Urothelium cell line (cell line): Measurements from ENCODE around the gene TJP3.
"Not testable (repeated sequence)": the region's sequence is repeated elsewhere in the genome, so short reads cannot be mapped to it uniquely, and the experiment has no call there.

ENCODE experiments used
- DNase-seq: peaks from one replicate; pipeline ENCODE4 v3.0.0; 2011; ENCODE audit warnings: low spot score, mixed read lengths
- FAIRE-seq: peaks from 2 replicates; lab custom pipeline; 2011; peaks lifted over from hg19 to GRCh38; lab: Jason Lieb, UNC

TJP3 gene

DNA sequence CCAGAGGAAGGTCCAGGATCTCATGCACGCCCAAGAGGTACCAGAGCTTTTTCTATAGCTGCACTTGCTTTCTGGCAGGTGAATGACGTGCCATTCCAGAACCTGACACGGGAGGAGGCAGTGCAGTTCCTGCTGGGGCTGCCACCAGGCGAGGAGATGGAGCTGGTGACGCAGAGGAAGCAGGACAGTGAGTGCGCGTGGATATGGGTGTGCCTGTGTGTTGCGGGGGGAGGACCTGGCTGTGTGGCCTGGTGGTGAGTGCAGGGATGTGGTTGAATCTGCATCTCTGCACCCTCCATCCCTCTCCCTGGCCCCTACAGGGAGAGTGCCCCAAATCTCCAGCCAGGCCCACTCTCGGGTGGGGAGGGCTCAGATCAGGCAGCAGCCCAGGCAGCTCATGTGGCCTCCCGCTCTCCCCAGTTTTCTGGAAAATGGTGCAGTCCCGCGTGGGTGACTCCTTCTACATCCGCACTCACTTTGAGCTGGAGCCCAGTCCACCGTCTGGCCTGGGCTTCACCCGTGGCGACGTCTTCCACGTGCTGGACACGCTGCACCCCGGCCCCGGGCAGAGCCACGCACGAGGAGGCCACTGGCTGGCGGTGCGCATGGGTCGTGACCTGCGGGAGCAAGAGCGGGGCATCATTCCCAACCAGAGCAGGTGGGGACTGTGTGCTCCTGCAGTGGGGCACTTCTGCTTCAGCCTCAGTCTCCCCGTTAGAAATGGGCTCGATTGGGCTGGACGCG, 30.5 kb downstream of the TJP3 start:
- FAIRE-seq, result no peak
- no peak for DNase-seq

DNA sequence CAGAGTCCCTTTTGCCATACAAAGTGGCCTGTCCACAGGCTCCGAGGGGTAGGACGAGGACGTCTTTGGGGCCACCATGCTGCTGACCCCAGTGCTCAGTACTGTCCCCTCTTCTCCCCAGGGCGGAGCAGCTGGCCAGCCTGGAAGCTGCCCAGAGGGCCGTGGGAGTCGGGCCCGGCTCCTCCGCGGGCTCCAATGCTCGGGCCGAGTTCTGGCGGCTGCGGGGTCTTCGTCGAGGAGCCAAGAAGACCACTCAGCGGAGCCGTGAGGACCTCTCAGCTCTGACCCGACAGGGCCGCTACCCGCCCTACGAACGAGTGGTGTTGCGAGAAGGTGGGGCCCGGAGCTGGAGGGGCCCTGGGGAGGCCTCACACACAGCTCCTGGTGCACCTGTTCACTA, 32.2 kb downstream of the TJP3 start:
- FAIRE-seq, result no peak
- DNase-seq, result no peak

DNA sequence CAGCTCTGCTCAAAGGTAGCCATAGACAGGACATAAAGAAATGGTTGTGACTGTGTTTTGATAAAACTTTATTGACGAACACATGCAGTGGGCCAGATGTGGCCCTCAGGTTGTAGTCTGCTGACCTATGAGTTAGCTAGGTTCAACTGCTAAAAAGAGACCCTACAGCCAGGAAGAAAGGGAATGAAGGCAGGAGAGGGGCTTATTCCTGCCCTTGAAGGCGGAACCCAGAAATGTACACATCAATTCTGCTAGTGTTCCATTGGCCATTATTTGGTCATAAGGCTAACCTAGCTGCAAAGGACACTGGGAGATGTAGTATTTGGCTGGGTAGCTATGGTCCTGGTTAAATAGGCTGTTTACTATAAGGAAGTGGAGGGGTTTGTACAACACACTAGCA, 35.3 kb downstream of the TJP3 start:
- DNase-seq (no peak), FAIRE-seq (no peak)

DNA sequence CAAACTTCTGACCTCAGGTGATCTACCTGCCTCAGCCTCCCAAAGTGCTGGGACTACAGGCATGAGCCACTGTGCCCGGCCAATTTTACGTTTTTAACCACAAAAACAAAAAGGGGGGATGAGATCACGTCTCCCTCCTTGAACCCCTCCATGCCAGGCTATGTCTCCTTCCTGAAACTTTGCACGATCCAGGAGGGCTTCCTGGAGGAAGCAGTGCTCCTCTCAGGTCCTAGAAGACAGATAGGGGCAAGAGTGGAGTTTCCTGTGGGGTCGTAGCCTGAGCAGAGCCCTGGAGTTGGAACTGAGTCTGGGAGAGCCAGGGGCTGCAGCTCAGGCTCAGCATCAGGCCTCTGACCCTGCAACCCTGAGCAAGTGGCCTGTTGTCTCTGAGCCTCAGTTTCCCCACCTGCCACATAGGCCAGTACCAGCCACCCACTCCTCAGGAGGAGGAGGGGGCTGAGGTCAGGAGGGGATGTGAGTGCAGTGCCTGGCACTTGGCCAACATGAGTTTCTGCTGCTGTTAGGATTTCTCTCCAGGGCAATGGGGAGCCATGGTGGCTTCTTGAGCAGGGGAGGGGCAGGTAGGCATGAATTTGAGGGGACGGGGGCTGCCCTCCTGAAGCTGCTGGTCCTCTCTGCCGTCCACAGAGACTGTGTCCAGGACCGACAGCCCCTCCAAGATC, 37.3 kb downstream of the TJP3 start:
- DNase-seq (no peak), FAIRE-seq (no peak)

DNA sequence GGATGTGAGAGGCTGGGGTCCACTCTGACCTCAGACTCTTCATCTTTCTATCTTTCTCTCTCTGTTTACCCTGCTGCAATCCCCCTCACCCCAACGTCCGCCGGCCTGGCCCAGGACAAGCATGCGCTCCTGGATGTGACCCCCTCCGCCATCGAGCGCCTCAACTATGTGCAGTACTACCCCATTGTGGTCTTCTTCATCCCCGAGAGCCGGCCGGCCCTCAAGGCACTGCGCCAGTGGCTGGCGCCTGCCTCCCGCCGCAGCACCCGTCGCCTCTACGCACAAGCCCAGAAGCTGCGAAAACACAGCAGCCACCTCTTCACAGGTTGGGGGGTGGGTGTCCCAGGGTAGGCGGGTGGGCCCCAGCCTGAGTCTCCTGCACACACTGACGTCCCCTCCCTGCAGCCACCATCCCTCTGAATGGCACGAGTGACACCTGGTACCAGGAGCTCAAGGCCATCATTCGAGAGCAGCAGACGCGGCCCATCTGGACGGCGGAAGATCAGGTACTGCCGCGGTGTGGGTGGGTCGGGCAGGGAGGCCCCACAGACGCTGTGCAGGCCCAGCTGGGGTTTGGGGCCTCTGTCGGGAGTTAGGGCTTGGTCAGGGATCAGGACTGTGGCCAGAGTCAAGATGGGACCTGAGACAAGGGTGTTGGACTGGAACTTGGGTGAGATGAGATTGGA, 38.3 kb downstream of the TJP3 start:
- DNase-seq, result no peak

DNA sequence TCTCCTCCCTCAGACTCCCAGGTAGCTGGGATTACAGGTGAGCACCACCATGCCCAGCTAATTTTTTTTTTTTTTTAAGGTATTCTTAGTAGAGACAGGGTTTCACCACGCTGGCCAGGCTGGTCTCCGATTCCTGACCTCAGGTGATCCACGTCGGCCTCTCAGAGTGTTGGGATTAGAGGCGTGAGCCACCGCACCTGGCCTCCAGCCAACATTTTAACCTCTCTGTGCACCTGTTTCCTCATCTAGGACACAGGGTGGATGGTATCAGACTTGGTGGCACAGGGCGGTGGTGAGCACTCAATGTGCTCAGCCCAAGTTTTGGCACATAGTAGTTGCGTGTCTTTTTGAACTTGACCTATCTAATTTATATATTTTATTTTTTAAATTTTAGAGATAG, 40.8 kb downstream of the TJP3 start:
- FAIRE-seq (no peak), DNase-seq (no peak)

More for the DNA sequence above, 38.3 kb downstream of the TJP3 start:
- no peak for FAIRE-seq

DNA sequence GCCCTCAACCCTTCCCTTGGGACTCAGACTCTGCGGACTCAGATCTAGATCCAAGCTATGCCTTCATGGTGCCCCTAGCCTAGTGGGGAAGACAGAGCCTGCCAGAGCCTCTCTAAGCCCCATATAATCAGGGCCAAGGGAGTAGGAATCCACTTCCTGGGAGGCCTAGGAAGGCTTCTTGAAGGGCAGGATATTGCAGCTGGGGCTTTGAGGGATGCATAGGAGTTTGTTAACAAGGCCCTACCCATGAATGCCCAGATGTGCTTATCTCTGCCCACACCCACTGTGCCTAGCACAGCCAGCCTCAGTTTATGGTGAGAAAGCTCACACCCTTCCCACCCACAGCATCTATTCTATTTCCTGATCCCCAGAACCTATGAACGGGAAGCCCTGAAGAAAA, 42.0 kb downstream of the TJP3 start:
- no peak for DNase-seq

DNA sequence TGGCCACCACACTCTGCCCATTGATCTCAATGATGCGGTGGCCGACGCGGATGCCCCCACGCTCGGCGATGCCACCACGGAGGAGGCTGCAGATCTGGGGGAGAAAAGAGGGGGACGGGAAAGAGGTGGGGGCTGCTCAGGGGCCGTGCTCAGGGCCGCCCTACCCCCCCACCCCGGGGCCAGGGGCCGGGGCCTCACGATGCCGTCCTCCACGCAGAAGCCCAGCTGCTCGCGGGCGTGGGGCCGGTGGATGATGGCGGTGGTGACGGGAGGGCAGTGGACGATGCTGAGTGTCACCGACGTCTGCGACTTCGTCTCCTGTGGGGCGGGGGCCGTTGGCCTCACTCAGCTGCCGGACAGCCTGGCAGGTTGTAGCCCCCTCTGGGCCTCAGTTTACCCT, 43.1 kb downstream of the TJP3 start:
- DNase-seq, result no peak
- no peak for FAIRE-seq

More for the DNA sequence above, 42.0 kb downstream of the TJP3 start:
- no peak for FAIRE-seq

DNA sequence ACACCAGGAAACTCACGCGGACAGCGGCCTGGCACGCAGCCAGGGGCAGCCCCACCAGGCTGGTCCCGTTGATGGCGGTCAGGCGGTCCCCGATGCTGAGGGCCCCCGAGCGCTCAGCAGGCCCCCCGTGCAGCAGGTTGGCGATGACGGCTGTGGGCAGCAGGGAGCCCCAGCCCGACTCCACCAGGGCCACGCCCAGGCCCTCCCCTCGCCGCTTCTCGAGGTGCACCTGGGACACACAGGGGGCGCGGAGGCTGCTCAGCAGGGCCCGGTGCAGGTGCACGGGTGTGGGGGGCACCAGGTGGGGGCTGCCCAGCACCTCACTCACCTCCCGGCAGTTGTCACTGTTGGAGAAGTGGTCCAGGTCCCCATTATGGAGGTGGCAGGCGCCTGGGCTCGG, 44.3 kb downstream of the TJP3 start:
- FAIRE-seq, result no peak
- no peak for DNase-seq

DNA sequence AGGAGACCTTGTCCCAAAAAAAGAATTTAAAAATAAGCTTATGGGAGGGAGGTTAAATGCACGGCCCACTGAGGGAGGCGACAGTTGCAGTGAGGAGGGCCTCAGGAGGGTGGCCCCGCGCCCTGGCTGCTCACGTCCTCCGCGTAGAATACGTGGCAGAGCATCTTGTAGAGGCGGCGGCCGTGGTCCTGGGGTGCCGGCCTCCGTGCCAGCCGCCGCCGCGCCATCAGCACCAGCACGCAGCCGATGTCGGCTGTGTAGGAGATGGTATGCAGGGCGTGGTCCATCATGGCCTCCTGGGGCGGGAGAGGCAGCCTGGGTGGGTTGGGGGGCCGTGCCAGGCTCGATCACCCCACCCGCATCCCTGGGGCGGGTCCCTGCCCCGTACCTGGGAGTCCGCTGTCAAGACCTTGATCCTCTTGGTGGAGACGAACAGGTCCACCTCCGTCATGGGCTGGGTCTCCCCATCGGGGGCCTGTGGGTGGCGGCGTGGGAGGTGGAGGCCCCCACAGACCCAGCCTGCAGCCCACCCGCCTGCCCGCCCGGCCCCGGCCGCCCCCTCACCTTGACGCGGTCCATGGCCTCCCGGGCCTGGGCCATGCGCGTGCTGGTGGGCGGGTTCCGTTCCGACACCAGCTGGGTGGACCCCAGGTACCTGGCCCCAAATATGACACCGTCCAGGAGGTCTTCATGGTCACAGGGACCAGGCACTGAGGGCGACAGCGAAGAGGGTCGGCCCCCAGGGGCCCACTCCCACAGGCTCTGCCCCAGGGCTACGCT, 45.6 kb downstream of the TJP3 start:
- DNase-seq, result no peak
- FAIRE-seq, result no peak

DNA sequence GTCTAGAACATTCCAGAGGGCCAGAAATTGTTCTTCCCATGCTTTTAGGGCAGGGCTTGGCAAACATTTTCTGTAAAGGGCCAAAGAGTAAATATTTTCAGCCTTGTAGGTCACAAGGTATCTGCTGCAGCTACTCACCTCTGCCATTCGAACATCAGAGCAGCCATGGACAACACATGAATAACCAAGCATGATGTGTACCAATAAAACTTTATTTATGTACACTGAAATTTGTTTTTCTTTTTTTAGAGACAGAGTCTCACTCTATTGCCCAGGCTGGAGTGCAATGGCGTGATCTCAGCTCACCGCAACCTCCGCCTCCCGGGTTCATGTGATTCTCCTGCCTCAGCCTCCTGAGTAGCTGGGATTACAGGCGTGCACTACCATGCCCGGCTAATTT, 49.5 kb downstream of the TJP3 start:
- not testable (repeated sequence) for FAIRE-seq

DNA sequence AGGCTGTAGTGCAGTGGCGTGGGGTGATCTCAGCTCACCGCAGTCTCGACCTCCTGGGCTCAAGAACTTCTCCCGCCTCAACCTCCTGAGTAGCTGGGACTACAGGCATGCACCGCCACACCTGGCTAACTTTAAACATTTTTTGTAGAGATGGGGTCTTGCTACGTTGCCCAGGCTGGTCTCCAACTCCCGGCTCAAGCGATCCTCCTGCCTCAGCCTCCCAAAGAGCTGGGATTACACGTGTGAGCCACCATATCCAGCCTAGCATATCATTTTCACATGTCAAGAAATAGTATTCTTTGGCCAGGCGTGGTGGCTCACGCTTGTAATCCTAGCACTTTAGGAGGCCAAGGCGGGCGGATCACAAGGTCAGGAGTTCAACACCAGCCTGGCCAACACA, 50.1 kb downstream of the TJP3 start:
- DNase-seq, FAIRE-seq: not testable (repeated sequence)

More for the DNA sequence above, 49.5 kb downstream of the TJP3 start:
- DNase-seq, result not testable (repeated sequence)

DNA sequence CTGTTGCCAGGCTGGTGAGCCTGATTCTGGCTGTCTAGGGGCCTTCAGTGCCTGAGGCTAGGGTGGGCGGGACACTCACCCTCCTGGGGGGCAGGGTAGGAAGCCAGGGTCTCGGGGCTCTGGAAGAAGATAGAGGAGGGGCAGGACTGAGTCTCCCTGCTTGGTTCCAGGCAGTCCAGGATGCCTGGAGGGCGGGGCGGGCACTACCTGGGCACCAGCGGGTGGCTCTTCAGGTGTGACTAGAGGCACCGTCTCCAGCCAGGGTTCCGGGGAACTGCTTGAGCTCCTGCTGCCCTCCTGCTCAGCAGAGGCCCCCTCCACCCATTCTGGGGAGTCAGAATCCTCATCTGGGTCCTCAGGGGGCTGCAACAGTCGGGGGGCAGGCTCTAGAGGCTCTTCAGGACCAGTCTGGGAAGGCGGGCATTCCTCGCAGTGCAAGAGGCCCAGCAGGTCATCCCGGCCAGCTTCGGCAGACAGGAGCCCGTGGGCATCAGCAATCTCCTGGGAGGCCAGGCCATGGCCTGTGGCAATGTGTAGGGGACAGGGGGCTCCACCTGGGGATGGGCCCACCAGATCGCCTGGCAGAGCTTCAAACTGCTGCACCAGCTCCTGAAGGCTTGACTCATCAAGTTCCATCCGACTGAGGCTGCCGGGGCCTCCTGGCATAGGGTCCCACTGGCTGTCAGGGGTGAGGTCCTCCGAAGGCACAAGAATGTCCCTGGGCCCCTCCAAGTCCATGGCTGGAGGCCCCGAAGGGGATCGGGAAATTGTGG, 51.5 kb downstream of the TJP3 start:
- no peak for DNase-seq
- no peak for FAIRE-seq

DNA sequence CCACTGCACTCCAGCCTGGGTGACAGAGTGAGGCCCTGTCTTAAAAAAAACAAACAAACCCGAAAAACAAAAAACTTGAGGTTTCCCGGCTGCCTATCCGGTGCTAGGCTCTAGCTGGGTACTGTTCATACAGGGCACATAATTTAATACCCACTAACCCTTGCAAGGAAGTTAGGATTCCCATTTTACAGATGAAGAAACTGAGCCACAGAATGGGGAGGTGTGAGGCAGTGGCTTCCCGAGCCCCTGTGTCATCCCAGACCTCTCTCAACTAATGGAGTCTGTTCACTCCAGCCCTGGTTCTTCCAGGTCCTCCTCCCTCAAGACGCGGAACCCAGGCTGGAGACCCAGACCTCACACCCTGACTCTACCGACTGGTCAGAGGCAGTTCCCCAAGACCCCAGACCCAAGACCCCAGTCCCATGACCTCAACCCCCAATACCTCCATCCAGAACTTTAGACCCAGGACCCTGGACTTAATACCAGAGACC, 52.7 kb downstream of the TJP3 start:
- FAIRE-seq, result no peak
- no peak for DNase-seq

DNA sequence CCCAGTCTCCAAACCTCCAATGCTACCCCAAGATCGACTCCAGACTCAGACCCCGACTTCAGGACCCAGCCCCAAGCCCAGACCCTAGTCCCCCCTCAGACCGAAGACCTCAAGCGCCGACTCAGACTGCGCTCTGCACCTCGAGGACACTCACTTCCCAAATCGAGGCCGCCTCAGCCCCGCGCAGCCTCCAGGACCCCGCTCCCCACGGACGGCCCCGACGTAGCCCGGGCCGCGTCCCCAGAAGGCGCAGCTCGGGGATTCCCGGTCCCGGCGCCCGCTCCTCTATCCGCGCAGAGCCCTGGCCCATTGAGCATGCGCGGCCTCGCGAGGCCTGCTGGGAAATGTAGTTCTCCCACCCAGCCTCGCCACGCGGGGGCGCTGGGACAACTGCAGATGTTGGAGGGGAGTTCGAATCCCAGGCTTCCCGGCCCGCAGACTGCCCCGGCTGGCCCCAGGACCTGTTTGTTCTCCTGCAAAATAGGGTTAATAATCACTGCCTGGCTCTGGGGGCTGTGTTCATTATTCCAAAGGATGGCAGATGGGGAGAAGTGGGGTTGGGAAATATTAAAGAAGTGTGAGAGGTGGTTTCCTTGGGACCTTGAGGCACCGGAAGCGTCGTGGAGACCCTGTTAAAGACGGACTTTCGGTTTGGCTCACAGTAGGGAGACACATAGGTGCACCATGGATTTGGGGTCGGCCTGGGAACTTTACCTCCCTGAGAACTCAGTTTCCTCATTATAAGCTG, 53.4 kb downstream of the TJP3 start, which contains the start of gene APBA3:
APBA3 (minus strand) TSS at position 311 of the 748 bp plus-strand sequence. CDS start 1,428 bp downstream, outside the sequence.
- DNase-seq (peak; percentile 88), FAIRE-seq (no peak)

DNA sequence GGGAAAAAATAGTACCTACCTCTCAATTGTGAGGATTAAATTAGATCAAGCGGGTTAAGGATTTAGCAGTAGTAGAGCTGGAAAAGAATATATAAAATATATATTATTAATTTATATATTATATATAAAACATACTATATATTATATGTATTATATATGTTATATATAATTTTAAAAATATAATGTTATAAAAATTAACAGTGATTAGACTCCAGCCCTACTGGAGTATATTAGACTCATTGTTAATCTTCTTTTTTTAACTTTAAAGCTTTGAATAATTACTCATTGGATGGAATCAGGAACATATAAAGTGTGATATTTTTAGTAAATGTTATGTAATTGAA, 53.9 kb downstream of the TJP3 start:
- DNase-seq (no peak), FAIRE-seq (no peak)

DNA sequence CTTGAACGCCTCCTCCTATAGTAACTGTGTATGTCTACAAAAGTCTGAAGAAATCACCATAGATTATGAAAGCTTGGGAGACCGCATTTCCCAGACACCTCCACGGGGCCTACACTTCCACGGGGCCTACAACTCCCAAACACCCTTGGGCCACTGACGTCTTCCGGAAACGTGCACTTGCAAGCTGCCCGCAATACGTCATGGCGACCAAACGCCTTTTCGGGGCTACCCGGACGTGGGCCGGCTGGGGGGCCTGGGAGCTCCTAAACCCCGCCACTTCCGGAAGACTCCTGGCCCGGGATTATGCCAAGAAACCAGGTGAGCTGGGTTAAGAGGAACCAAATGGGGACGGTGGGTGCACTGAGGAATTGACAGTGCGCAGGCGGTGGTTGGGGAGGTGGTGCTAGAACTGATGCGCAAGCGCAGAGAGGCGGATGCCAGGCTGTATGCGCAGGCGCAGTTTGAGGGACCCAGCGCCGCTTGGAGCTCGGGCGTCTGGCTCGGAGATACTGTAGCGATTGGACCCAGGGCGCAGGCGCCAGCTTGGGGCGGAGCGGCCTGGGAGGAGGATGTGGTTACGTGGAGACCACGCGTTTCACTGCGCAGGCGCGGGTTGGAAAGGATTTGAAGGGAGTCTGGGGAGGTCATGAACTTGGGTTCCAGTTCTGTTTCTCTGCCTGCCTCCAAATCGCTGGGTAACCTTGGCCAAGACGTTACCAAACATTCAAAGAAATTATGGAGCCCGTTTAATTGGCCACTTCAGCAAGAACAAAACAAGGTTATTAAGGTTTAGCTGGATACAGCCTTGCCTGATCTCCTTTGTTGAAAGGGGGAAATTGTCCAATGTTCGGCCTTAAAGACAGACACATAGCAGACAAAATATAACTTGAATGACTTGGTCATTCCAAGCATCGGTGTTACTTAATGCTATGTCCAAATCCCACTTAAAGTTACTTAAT, 54.6 kb downstream of the TJP3 start, which contains the start of gene MRPL54:
MRPL54 (plus strand) TSS at position 182 of the 959 bp plus-strand sequence; CDS start at position 201, 19 bp downstream.
- FAIRE-seq (peak; percentile 56), DNase-seq (peak; percentile 97)

DNA sequence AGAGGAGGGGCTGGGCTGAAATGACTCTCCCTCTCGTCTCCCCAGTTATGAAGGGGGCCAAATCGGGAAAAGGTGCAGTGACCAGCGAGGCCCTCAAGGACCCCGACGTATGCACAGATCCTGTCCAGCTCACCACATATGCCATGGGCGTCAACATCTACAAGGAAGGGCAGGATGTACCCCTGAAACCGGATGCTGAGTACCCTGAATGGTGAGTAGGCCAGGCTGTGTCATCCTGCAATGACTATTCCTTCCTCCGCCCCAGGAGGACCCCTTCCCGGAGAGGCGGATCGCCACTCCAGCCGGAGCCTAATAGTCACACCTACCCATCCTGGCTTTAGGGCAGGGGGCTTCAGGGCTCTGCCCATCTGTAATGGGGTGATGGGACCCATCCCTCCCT, 56.9 kb downstream of the TJP3 start:
- FAIRE-seq, result no peak
- DNase-seq, result no peak
